GM23338 (cell line): Measurements from ENCODE around the gene MBL2. TPM values are rescaled to one million over a fixed set of nuclear protein-coding genes. Genes with fewer than 3 reads are reported as not detected.

Source experiments
- ATAC-seq: fragments of 200-7000 bp; cut with Tn5 transposase; 3 replicates; pipeline ENCODE4 v1.9.1; 2020
- DNase-seq: peaks from one replicate; pipeline ENCODE4 v3.0.0-alpha.2; 2015; ENCODE audit warnings: low spot score
- H2AFZ ChIP-seq: fragments of 200-600 bp; sonication (generic); 2 replicates; pipeline ENCODE4 v1.8.0; 2016; ENCODE audit warnings: antibody characterized with exemption, mild to moderate bottlenecking, moderate library complexity
- H3F3A ChIP-seq: fragments of 200-600 bp; sonication (generic); replicated peaks from 2 replicates; pipeline ENCODE4 v1.8.0; 2017; ENCODE audit warnings: antibody characterized with exemption, mixed run types, low read depth
- H3K27ac ChIP-seq: fragments of 200-600 bp; sonication (generic); 2 replicates; pipeline ENCODE4 v1.6.1; 2016; ENCODE audit warnings: low read depth
- H3K27me3 ChIP-seq: fragments of 200-600 bp; sonication (generic); 2 replicates; pipeline ENCODE4 v1.8.0; 2016; ENCODE audit warnings: mild to moderate bottlenecking, mixed run types, moderate library complexity; ENCODE audit not compliant: insufficient read depth
- H3K36me3 ChIP-seq: fragments of 200-600 bp; sonication (generic); 2 replicates; pipeline ENCODE4 v1.8.0; 2016; ENCODE audit warnings: mild to moderate bottlenecking; ENCODE audit not compliant: insufficient read depth
- H3K4me1 ChIP-seq: fragments of 200-600 bp; sonication (generic); 2 replicates; pipeline ENCODE4 v1.8.0; 2016; ENCODE audit warnings: mild to moderate bottlenecking, moderate library complexity; ENCODE audit not compliant: insufficient read depth
- H3K4me2 ChIP-seq: fragments of 200-600 bp; sonication (generic); 2 replicates; pipeline ENCODE4 v1.7.1; 2017; ENCODE audit warnings: mixed run types
- H3K4me3 ChIP-seq: fragments of 200-600 bp; sonication (generic); 2 replicates; pipeline ENCODE4 v1.6.1; 2016; ENCODE audit warnings: mixed run types
- H3K79me2 ChIP-seq: fragments of 200-600 bp; sonication (generic); replicated peaks from 2 replicates; pipeline ENCODE4 v1.8.0; 2017; ENCODE audit warnings: mild to moderate bottlenecking; ENCODE audit not compliant: insufficient read depth
- H3K9me2 ChIP-seq: fragments of 200-600 bp; sonication (generic); 2 replicates; pipeline ENCODE4 v1.8.0; 2017; ENCODE audit not compliant: insufficient read depth
- H4K20me1 ChIP-seq: fragments of 200-600 bp; sonication (generic); replicated peaks from 2 replicates; pipeline ENCODE4 v1.8.0; 2017; ENCODE audit warnings: mild to moderate bottlenecking; ENCODE audit not compliant: insufficient read depth
- H3K27ac Mint-ChIP-seq: 2 replicates; pipeline ENCODE4 v1.8.0; 2020; ENCODE audit warnings: inconsistent platforms, mild to moderate bottlenecking, moderate library complexity, mixed read lengths
- H3K27me3 Mint-ChIP-seq: 3 replicates; pipeline ENCODE4 v1.8.0; 2022; ENCODE audit warnings: low read depth, mild to moderate bottlenecking, moderate library complexity, mixed read lengths, inconsistent platforms; ENCODE audit not compliant: insufficient read depth, poor library complexity
- H3K36me3 Mint-ChIP-seq: 3 replicates; pipeline ENCODE4 v1.8.0; 2021; ENCODE audit warnings: low read depth, mild to moderate bottlenecking, inconsistent platforms, moderate library complexity, mixed read lengths
- H3K4me1 Mint-ChIP-seq: 3 replicates; pipeline ENCODE4 v1.8.0; 2020; ENCODE audit warnings: mild to moderate bottlenecking, inconsistent platforms, mixed read lengths
- H3K4me3 Mint-ChIP-seq: 3 replicates; pipeline ENCODE4 v1.8.0; 2021; ENCODE audit warnings: moderate library complexity, mild to moderate bottlenecking, inconsistent platforms, mixed read lengths
- H3K9me3 Mint-ChIP-seq: 3 replicates; pipeline ENCODE4 v1.8.0; 2020; ENCODE audit warnings: moderate library complexity, mild to moderate bottlenecking, inconsistent platforms, mixed read lengths
- CTCF ChIP-seq, 2 experiments: fragments of 200-600 bp in 1 of 2; sonication (generic) in 1 of 2; conservative IDR thresholded peaks; 2 replicates each; pipeline versions ENCODE4 v1.5.1 to v1.6.1; 2016 to 2017; ENCODE audit warnings: antibody characterized with exemption in 2 of 2, low read depth in 2 of 2, mild to moderate bottlenecking in 2 of 2, moderate library complexity in 1 of 2
- ETS1 ChIP-seq: IDR thresholded peaks from 2 replicates; pipeline ENCODE4 v1.6.1; 2016; ENCODE audit warnings: antibody characterized with exemption
- EZH2 ChIP-seq: fragments of 200-600 bp; sonication (generic); IDR thresholded peaks from one replicate; pipeline ENCODE4 v1.8.0; 2017; ENCODE audit warnings: antibody characterized with exemption, mild to moderate bottlenecking, low read depth; ENCODE audit not compliant: unreplicated experiment
- EZH2phosphoT487 ChIP-seq: fragments of 200-600 bp; sonication (generic); IDR thresholded peaks from one replicate; pipeline ENCODE4 v1.8.1; 2018; ENCODE audit warnings: antibody characterized with exemption; ENCODE audit not compliant: unreplicated experiment
- JUNB ChIP-seq: IDR thresholded peaks from one replicate; pipeline ENCODE4 v1.6.1; 2016; ENCODE audit warnings: antibody characterized with exemption; ENCODE audit not compliant: unreplicated experiment
- NANOG ChIP-seq: IDR thresholded peaks from 2 replicates; pipeline ENCODE4 v1.6.1; 2016; ENCODE audit warnings: antibody characterized with exemption, borderline replicate concordance
- POLR2AphosphoS5 ChIP-seq: IDR thresholded peaks from 2 replicates; pipeline ENCODE4 v1.6.1; 2016; ENCODE audit warnings: antibody characterized with exemption, low read depth
- REST ChIP-seq: IDR thresholded peaks from one replicate; pipeline ENCODE4 v1.6.1; 2018; ENCODE audit warnings: antibody characterized with exemption; ENCODE audit not compliant: unreplicated experiment
- STAT1 ChIP-seq: IDR thresholded peaks from one replicate; pipeline ENCODE4 v1.6.1; 2016; ENCODE audit warnings: antibody characterized with exemption; ENCODE audit not compliant: unreplicated experiment
- ZNF114 ChIP-seq: fragments of 250-450 bp; sonication (Bioruptor Pico); IDR thresholded peaks from 2 replicates; pipeline ENCODE4 v1.5.0; 2020; ENCODE audit warnings: mild to moderate bottlenecking, moderate library complexity
- ZNF331 ChIP-seq: fragments of 250-450 bp; sonication (Bioruptor Pico); IDR thresholded peaks from 2 replicates; pipeline ENCODE4 v1.5.0; 2020; ENCODE audit warnings: low read depth, mild to moderate bottlenecking, moderate library complexity
- polyA plus RNA-seq: library from polyadenylated mRNA; unstranded; fragments of >200 nt; fragmentation: Nextera tagmentation; extraction: Ambion mirVana; gene quantifications from 2 replicates; pipeline ENCODE4 v1.2.1, GENCODE V29; 2016
- total RNA-seq: library from RNA; depleted of rRNA; stranded (reverse); fragments of >200 nt; shearing (Covaris generic); gene quantifications from 2 replicates; pipeline ENCODE4 v1.2.3, GENCODE V29; 2014

MBL2 gene
- total and polyA plus RNA-seq, 2 experiments from 2014 or later, result not detected

GRCh38 chr10:52814506-52814905 is 41.9 kb upstream of the MBL2 start (continued):
- TF ChIP-seq CTCF (conservative IDR thresholded peaks at IDR 0.05; ENCODE audit: low read depth in 2 of 2) (no peak), REST (no peak), ZNF331 (CRISPR knock-in tag) (no peak), ETS1 (no peak), NANOG (no peak), ZNF114 (CRISPR knock-in tag) (no peak), EZH2phosphoT487 (no peak), JUNB (no peak)

- H3K9me2 ChIP-seq, result no peaks in the 10 kb centered on the region
- no peak for DNase-seq
- TF ChIP-seq POLR2AphosphoS5 (no peak), ZNF331 (CRISPR knock-in tag) (no peak), REST (no peak), JUNB (no peak), CTCF (conservative IDR thresholded peaks at IDR 0.05; ENCODE audit: low read depth in 2 of 2) (no peak), STAT1 (no peak), EZH2 (no peak)
These were observed 39.2 kb upstream of the MBL2 start for GRCh38 chr10:52811776-52812175.

More at GRCh38 chr10:52811776-52812175, 39.2 kb upstream of the MBL2 start:
- no peaks in the 10 kb centered on the region for H3K36me3 Mint-ChIP-seq
- H3K4me3 Mint-ChIP-seq, result no peak overlapping the region
- H3K4me2 ChIP-seq, result no peak overlapping the region
- H3K4me1 ChIP-seq, result peaks cover 7% of the 10 kb centered on the region; the same call in 1 of the 2 replicates
- ATAC-seq, result no peak
- no peaks in the 10 kb centered on the region for H4K20me1 ChIP-seq
- no peaks in the 10 kb centered on the region for H3K79me2 ChIP-seq
- no peaks in the 10 kb centered on the region for H3K36me3 ChIP-seq
- no peaks in the 10 kb centered on the region for H3K27me3 Mint-ChIP-seq
- no peaks in the 10 kb centered on the region for H3F3A ChIP-seq
- no peak overlapping the region for H3K27ac ChIP-seq
- H3K4me1 Mint-ChIP-seq, result peaks cover 9% of the 10 kb centered on the region
- H3K4me3 ChIP-seq, result no peak overlapping the region
- H3K9me3 Mint-ChIP-seq, result no peaks in the 10 kb centered on the region; the same call in 2 of the 3 replicates
- no peak overlapping the region for H3K27ac Mint-ChIP-seq
- H3K27me3 ChIP-seq, result no peaks in the 10 kb centered on the region
- H2AFZ ChIP-seq, result no peak overlapping the region
